ENCODE measurements around the gene ADORA2B. TPM values are rescaled to one million over a fixed set of nuclear protein-coding genes. Genes with fewer than 3 reads are reported as not detected.

The ADORA2B gene
- total RNA-seq, 1 donor from 2014 or later, result 1.9 TPM

GRCh38 chr17:15918661-15919259, 26.2 kb upstream of the ADORA2B start:
- DNase-seq (ENCODE audit: low spot score), result no peak
- H3K27me3 ChIP-seq, result no peaks in the 10 kb centered on the region
- H3K36me3 ChIP-seq, result no peaks in the 10 kb centered on the region
- no peaks in the 10 kb centered on the region for H4K20me1 ChIP-seq (ENCODE audit: low read depth)
- H3K27ac ChIP-seq, result no peak overlapping the region
- no peak overlapping the region for H3K27ac Mint-ChIP-seq
- no peak for TF ChIP-seq EZH2 (IDR thresholded peaks at IDR 0.05)
- TF ChIP-seq CTCF (IDR thresholded peaks at IDR 0.05), result no peak
- no peak for TF ChIP-seq EZH2phosphoT487 (IDR thresholded peaks at IDR 0.05)
- H3K36me3 Mint-ChIP-seq, result no peaks in the 10 kb centered on the region
- no peak overlapping the region for H3K4me2 ChIP-seq
- no peaks in the 10 kb centered on the region for H3F3A ChIP-seq (ENCODE audit: low read depth)
- H3K4me3 Mint-ChIP-seq, result no peak overlapping the region
- no peaks in the 10 kb centered on the region for H3K4me1 ChIP-seq
- H3K4me3 ChIP-seq, result no peak overlapping the region
- H3K27me3 Mint-ChIP-seq (ENCODE audit: insufficient read depth, low read depth), result no peaks in the 10 kb centered on the region
- H3K9ac ChIP-seq, result no peak overlapping the region
- peaks cover 3% of the 10 kb centered on the region for H3K9me3 Mint-ChIP-seq
- H3K79me2 ChIP-seq (ENCODE audit: low read depth), result no peaks in the 10 kb centered on the region
- H2AFZ ChIP-seq (replicated peaks), result no peak overlapping the region
- H3K9me3 ChIP-seq (ENCODE audit: low read depth), result no peaks in the 10 kb centered on the region
- peaks cover 2% of the 10 kb centered on the region for H3K4me1 Mint-ChIP-seq

GRCh38 chr17:15919466-15919865, 25.5 kb upstream of the ADORA2B start:
- no peak overlapping the region for H2AFZ ChIP-seq (replicated peaks)
- H4K20me1 ChIP-seq (ENCODE audit: low read depth), result no peaks in the 10 kb centered on the region
- no peaks in the 10 kb centered on the region for H3K79me2 ChIP-seq (ENCODE audit: low read depth)
- no peak overlapping the region for H3K27ac ChIP-seq
- H3K9me3 ChIP-seq (ENCODE audit: low read depth), result no peaks in the 10 kb centered on the region
- H3F3A ChIP-seq (ENCODE audit: low read depth), result no peaks in the 10 kb centered on the region
- no peaks in the 10 kb centered on the region for H3K36me3 ChIP-seq
- H3K4me3 Mint-ChIP-seq, result peak overlapping the region; percentile 75
- no peaks in the 10 kb centered on the region for H3K27me3 ChIP-seq
- no peaks in the 10 kb centered on the region for H3K27me3 Mint-ChIP-seq (ENCODE audit: insufficient read depth, low read depth)
- H3K4me2 ChIP-seq, result no peak overlapping the region
- no peak for DNase-seq (ENCODE audit: low spot score)
- H3K27ac Mint-ChIP-seq, result no peak overlapping the region
- peaks cover 3% of the 10 kb centered on the region for H3K9me3 Mint-ChIP-seq
- H3K4me3 ChIP-seq, result no peak overlapping the region
- H3K36me3 Mint-ChIP-seq, result no peaks in the 10 kb centered on the region
- no peaks in the 10 kb centered on the region for H3K4me1 ChIP-seq
- H3K9ac ChIP-seq, result no peak overlapping the region
- TF ChIP-seq EZH2 (IDR thresholded peaks at IDR 0.05) (no peak), CTCF (IDR thresholded peaks at IDR 0.05) (no peak), EZH2phosphoT487 (IDR thresholded peaks at IDR 0.05) (no peak)
- H3K4me1 Mint-ChIP-seq, result peaks cover 2% of the 10 kb centered on the region

GRCh38 chr17:15920758-15921239, 24.1 kb upstream of the ADORA2B start:
- H3K9me3 ChIP-seq (ENCODE audit: low read depth), result no peaks in the 10 kb centered on the region
- no peaks in the 10 kb centered on the region for H3K4me1 ChIP-seq
- H4K20me1 ChIP-seq (ENCODE audit: low read depth), result no peaks in the 10 kb centered on the region
- H3K36me3 ChIP-seq, result no peaks in the 10 kb centered on the region
- Mint-ChIP-seq H3K9me3 (no peaks in the 10 kb centered on the region), H3K4me3 (no peak overlapping the region), H3K27me3 (ENCODE audit: insufficient read depth, low read depth) (peaks cover 2% of the 10 kb centered on the region), H3K36me3 (no peaks in the 10 kb centered on the region), H3K4me1 (peaks cover 2% of the 10 kb centered on the region), H3K27ac (no peak overlapping the region)
- H3K27me3 ChIP-seq, result no peaks in the 10 kb centered on the region
- no peaks in the 10 kb centered on the region for H3F3A ChIP-seq (ENCODE audit: low read depth)
- no peak overlapping the region for H3K4me2 ChIP-seq
- H3K79me2 ChIP-seq (ENCODE audit: low read depth), result no peaks in the 10 kb centered on the region
- no peak overlapping the region for H3K9ac ChIP-seq
- H2AFZ ChIP-seq (replicated peaks), result no peak overlapping the region
- H3K27ac ChIP-seq, result no peak overlapping the region
- no peak for DNase-seq (ENCODE audit: low spot score)
- no peak for TF ChIP-seq EZH2phosphoT487 (IDR thresholded peaks at IDR 0.05)
- no peak for TF ChIP-seq CTCF (IDR thresholded peaks at IDR 0.05)
- no peak for TF ChIP-seq EZH2 (IDR thresholded peaks at IDR 0.05)
- no peak overlapping the region for H3K4me3 ChIP-seq

Data from neural progenitor cell (in vitro differentiated cells).